CD4-positive, alpha-beta T cell treated with Interferon alpha-2 for 1 hour (primary cell): ENCODE results near the gene ZNRF1.

Source experiments
- DNase-seq, 2 donors: peaks; one replicate each; pipeline ENCODE4 v3.0.0-alpha.2; 2020 to 2022

Gene ZNRF1

DNA sequence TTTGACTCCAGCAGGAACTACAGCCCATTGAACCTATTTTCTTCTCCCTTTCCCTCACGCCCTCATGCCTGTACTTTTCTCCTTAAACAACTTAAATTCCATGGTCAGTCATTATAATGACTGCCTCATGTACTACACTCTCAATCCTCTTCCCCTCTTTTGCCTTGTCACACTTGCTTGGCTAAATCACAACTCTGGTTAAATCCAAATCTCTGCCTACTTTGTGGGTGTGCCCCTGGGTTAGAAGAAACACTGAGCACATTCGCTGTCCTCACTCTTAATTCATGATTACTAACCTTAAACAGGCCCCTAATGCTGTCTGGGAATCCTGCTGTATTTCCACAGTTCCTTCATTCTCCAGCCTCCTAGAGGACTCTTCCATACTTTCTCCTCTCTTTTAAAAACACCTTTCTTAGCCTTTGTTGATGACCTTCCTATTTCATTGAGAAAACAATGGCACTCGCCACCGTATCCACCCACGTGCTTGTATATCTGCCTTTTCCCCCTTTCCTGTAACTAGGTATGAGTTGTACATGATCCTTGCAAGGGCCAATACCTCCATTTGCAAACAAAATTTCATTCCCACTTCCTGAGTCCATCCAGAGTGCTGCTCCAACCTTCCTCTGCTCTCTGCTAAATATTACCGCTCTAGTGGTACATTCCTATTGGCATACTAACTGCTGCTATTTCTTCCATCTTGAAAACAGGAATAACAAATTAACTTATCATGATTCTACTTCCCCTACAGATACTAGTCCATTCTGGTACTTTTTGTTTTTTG is 28.9 kb downstream of the ZNRF1 start:
- no peak for DNase-seq

DNA sequence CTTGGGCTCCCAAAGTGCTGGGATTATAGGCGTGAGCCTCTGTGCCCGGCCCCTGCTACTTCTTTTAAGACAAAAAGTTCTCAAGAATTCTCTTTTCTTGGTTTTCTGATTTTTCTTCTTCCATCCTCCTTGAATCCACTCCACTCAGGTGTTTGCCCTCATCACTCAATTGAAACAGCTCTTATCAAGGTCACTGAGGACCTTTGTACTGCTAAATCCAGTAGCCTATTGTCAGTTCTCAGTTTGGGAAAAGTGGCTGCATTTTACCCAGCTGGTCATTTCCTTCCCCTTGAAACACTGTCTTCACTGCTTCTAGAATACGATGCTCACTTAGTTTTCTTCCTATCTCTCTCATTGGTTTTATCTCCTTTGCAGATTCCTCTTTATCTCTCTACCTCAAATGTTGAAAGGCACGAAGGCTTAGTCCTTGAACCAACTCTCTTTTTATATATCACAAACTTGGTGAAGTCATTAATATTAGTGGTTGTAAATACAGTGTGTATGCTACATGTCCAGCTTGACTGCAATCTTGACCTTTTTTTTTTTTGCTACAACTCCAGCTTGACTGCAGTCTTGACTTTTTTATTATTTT is 29.8 kb downstream of the ZNRF1 start:
- DNase-seq, result no peak

- DNase-seq, result no peak
Observed at GRCh38 chr16:75029854-75030253, 31.0 kb downstream of the ZNRF1 start.

- DNase-seq, result no peak
Observed at GRCh38 chr16:75032655-75033054, 33.8 kb downstream of the ZNRF1 start.

- DNase-seq, result no peak
Observed at GRCh38 chr16:75035410-75035968, 36.7 kb downstream of the ZNRF1 start.

GRCh38 chr16:75038036-75038858 is 39.4 kb downstream of the ZNRF1 start:
- no peak for DNase-seq

- DNase-seq, result no peak
Observed at GRCh38 chr16:75039941-75040340, 41.1 kb downstream of the ZNRF1 start.

DNA sequence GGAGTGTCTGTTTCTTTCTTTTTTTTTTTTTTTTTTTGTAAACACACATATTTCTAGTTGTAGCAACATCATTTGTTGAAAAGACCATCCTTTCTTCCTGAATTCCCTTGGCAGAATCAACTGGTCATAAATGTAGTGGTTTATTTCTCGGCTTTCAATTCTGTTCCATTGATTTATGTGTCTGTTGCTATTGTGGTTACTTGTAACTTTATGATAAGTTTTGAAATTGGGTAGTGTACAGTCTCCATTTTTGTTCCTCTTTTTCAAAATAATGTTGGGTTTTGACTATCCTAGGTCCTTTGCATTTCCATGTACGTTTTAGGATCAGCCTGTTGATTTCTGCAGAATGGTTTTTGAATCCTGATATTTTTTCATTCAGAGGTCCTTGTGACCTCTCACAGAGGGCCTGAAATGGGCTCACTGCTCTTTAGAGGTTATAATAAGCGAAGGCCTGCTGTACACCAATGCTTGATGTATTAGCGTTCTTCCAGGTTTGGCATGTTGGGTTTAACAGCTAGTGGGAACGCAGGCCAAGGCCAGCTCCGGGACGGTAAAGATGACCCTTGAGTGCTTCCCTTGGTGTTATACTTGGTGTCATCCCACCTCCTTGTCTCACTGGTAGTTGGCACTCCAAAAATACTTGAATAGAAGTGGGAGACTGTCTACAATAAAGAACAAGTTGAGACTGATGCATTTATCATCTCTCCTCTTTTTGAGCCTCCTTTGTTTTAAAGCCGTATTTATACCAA is 43.8 kb downstream of the ZNRF1 start:
- DNase-seq, result no peak

- DNase-seq, result no peak
Observed at GRCh38 chr16:75043175-75043895, 44.5 kb downstream of the ZNRF1 start.

DNA sequence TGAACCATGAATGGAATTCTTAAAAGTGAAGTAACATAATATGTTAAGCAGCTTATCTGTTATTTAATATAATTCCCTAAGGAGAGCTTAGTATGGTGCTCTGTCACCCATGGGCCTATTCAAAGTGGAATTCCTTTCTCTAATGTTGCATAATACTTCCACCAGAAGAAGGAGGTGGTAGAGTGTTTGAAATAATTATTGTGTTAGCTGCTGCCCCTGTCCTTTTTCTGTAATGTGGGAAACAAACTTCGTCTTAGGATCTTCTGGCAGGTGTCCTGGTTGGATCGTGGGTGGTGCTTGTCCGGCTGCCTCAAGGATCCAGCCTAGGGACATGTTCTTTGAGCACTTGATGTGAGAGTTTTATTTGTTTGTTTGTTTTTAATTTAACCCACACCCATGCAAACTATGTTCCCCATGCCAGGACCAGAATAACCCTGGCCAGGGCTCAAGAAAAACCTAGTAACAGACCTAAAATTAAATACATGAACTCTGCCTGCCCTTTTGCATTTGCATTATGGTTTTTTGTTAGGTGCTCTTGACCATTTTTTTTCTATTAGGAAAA is 46.1 kb downstream of the ZNRF1 start:
- no peak for DNase-seq

- DNase-seq, result no peak
Observed at GRCh38 chr16:75045424-75045823, 46.6 kb downstream of the ZNRF1 start.

DNA sequence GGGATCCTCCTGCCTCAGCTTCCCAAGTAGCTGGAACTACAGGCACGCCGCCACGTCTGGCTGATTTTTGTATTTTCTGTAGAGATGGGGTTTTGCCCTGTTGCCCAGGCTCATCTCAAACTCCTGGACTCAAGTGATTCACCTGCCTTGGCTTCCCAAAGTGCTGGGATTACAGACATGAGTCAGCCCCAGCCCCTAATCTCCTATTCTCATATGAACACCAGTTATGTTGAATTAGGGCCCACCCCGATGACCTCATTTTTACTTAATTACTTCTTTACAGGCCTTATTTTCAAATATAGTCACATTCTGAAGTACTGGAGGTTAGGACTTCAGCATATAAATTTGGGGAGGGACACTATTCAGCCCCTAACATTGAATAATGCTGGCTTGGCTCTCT is 49.2 kb downstream of the ZNRF1 start:
- DNase-seq, result no peak

- DNase-seq, result no peak
Observed at GRCh38 chr16:75048530-75048929, 49.7 kb downstream of the ZNRF1 start.

GRCh38 chr16:75052481-75053202 is 53.8 kb downstream of the ZNRF1 start:
- DNase-seq, result no peak

- DNase-seq, result no peak
Observed at GRCh38 chr16:75053791-75054555, 55.1 kb downstream of the ZNRF1 start.

- no peak for DNase-seq
Observed at GRCh38 chr16:75054556-75054947, 55.7 kb downstream of the ZNRF1 start.

DNA sequence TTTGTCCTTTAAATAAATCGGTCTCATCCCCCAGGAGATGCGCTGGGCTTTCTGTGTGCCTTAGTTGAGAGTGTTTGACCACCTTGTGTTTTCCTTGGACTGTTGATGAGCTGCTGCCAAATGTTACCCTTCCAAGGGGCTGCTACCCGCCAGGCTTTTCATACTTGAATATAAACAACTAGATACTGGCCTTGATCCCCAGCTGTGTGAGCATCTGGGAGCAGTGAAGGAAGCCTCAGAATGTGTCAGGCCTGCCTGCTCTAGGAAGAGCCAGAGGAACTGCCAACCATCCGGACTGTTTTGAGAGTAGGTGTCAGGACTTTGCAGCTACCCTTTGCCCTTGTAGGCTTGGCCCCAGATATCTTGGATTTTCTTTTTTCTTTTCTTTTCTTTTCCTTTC is 60.0 kb downstream of the ZNRF1 start:
- no peak for DNase-seq

DNA sequence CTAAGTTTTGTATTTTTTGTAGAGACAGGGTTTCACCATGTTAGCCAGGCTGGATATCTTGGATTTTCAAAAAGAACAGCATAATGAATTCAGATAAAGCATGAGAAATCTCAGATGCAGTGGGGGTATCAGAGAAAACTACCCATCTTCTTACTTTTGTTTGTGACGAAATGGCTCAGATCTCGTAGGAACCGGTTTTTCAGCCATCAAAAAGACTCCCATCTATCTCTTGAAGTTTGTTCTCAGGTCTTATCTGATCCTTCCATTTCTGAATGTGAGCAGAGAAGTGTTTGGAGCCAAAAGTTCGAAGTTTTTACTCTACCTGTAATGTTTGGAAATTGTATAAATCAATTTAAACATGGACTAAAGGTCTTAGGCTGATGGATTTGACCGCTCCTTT is 60.6 kb downstream of the ZNRF1 start:
- no peak for DNase-seq

- DNase-seq, result no peak
Observed at GRCh38 chr16:75060723-75061122, 61.9 kb downstream of the ZNRF1 start.

DNA sequence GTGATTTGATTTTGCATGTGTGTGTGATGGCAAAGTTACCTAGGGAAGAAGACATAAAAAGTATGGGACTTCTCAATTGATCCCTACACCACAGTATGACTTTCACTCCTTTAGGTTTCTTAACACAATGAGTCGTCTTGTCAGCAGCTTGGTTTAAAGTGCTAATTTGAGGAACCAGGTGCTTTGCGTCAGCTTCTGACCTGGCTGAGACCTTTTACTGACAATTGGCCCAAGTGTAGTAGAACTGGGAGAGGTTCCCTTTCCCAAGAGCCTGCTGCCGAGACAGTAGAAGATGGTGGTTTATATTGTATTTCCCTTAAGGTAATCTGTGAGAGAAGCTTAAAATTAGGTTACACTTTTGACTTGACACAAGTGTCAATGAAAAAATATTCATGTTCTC is 62.8 kb downstream of the ZNRF1 start:
- no peak for DNase-seq
